A549 (cell line): Measurements from ENCODE around the gene WIZ. TPM values are rescaled to one million over a fixed set of nuclear protein-coding genes. Genes with fewer than 3 reads are reported as not detected.

Experiments
- ATAC-seq, 2 experiments: fragments of 200-7000 bp in 1 of 2; fragments of >200 bp in 1 of 2; cut with Nextera tagmentation in 1 of 2; cut with Tn5 transposase in 1 of 2; 3 replicates each; pipeline versions ENCODE4 v1.8.0 to v1.9.1; 2018 to 2020; ENCODE audit warnings: mild to moderate bottlenecking in 1 of 2, moderate library complexity in 1 of 2
- CTCF ChIA-PET: fragments of 300-600 bp; sonication (Branson Sonifier 250); formaldehyde crosslinking; extraction: SDS; loops from one replicate; lab custom pipeline; 2021; ENCODE audit warnings: antibody characterized with exemption, inconsistent platforms; lab: Yijun Ruan, JAX
- POLR2A ChIA-PET: fragments of 350-600 bp; formaldehyde crosslinking; extraction: SDS; loops from one replicate; lab custom pipeline; 2021; ENCODE audit warnings: antibody characterized with exemption, inconsistent platforms; lab: Yijun Ruan, JAX
- DNase-seq, 2 experiments: peaks; one replicate each; pipeline versions ENCODE4 v3.0.0 to v3.0.0-alpha.2; 2011 to 2016; ENCODE audit warnings: low read depth in 1 of 2, low spot score in 1 of 2
- FAIRE-seq: peaks from 2 replicates; lab custom pipeline; 2011; peaks lifted over from hg19 to GRCh38; lab: Jason Lieb, UNC
- H3K27ac ChIP-seq, 2 experiments: fragments of >200 bp; sonication (Bioruptor Twin); formaldehyde crosslinking; 3 replicates each; pipeline ENCODE4 v1.5.1; 2016 to 2017
- H3K4me1 ChIP-seq: fragments of >200 bp; sonication (Bioruptor Twin); formaldehyde crosslinking; 3 replicates; pipeline ENCODE4 v1.6.1; 2016
- H3K4me2 ChIP-seq: fragments of >200 bp; sonication (Bioruptor Twin); formaldehyde crosslinking; 3 replicates; pipeline ENCODE4 v1.6.1; 2016
- H3K4me3 ChIP-seq: fragments of >200 bp; sonication (Bioruptor Twin); formaldehyde crosslinking; 3 replicates; pipeline ENCODE4 v1.5.1; 2016
- H3K9me3 ChIP-seq: fragments of >200 bp; sonication (Bioruptor Twin); formaldehyde crosslinking; 3 replicates; pipeline ENCODE4 v1.6.1; 2016
- CTCF ChIP-seq: fragments of >200 bp; sonication (Bioruptor Twin); formaldehyde crosslinking; IDR thresholded peaks from 3 replicates; pipeline ENCODE4 v1.5.1; 2016
- FOXS1 ChIP-seq: fragments of 250-450 bp; sonication (Bioruptor Pico); IDR thresholded peaks from 2 replicates; pipeline ENCODE4 v1.5.0; 2020; ENCODE audit warnings: mild to moderate bottlenecking, moderate library complexity
- HDAC2 ChIP-seq: fragments of 200-600 bp; sonication (generic); IDR thresholded peaks from 2 replicates; pipeline ENCODE4 v1.6.1; 2016
- HEYL ChIP-seq: fragments of 250-450 bp; sonication (Bioruptor Pico); IDR thresholded peaks from 2 replicates; pipeline ENCODE4 v1.8.0; 2021; ENCODE audit warnings: mild to moderate bottlenecking, moderate library complexity
- HMGXB4 ChIP-seq: fragments of 250-450 bp; sonication (Bioruptor Pico); IDR thresholded peaks from 2 replicates; pipeline ENCODE4 v1.5.0; 2021; ENCODE audit warnings: mild to moderate bottlenecking, moderate library complexity, borderline replicate concordance
- KDM5A ChIP-seq: fragments of 200-600 bp; sonication (generic); IDR thresholded peaks from 2 replicates; pipeline ENCODE4 v1.6.1; 2016; ENCODE audit warnings: antibody characterized with exemption, mild to moderate bottlenecking
- MAFK ChIP-seq: fragments of 450-650 bp; IDR thresholded peaks from 2 replicates; pipeline ENCODE4 v1.6.1; 2014; ENCODE audit not compliant: partially characterized antibody
- MAZ ChIP-seq: fragments of 150-350 bp; IDR thresholded peaks from 2 replicates; pipeline ENCODE4 v1.6.1; 2014; ENCODE audit warnings: antibody characterized with exemption, low read depth, low read length, borderline replicate concordance
- NFE2L2 ChIP-seq: fragments of 150-350 bp; conservative IDR thresholded peaks from 2 replicates; pipeline ENCODE4 v1.6.1; 2014; ENCODE audit warnings: low read length
- NPAS2 ChIP-seq: fragments of 250-450 bp; sonication (Bioruptor Pico); IDR thresholded peaks from 2 replicates; pipeline ENCODE4 v1.8.0; 2022; ENCODE audit warnings: mild to moderate bottlenecking, moderate library complexity, borderline replicate concordance
- PHF8 ChIP-seq: fragments of 200-600 bp; sonication (generic); IDR thresholded peaks from 2 replicates; pipeline ENCODE4 v1.6.1; 2016; ENCODE audit warnings: low read depth, mild to moderate bottlenecking, antibody characterized with exemption, moderate library complexity, borderline replicate concordance
- RAD21 ChIP-seq, 2 experiments: fragments of >200 bp in 1 of 2; sonication (Bioruptor Twin) in 1 of 2; formaldehyde crosslinking in 1 of 2; IDR thresholded peaks in 1 of 2; conservative IDR thresholded peaks in 1 of 2; 2 replicates in 1 of 2; 3 replicates in 1 of 2; pipeline ENCODE4 v1.6.1; 2012 to 2018; ENCODE audit warnings: inconsistent platforms in 1 of 2
- RARB ChIP-seq: fragments of 250-450 bp; sonication (Bioruptor Pico); IDR thresholded peaks from 2 replicates; pipeline ENCODE4 v1.8.0; 2021; ENCODE audit warnings: mild to moderate bottlenecking, moderate library complexity
- RCOR1 ChIP-seq: fragments of 150-350 bp; IDR thresholded peaks from 2 replicates; pipeline ENCODE4 v1.6.1; 2014; ENCODE audit warnings: antibody characterized with exemption, low read length, low read depth
- REST ChIP-seq: fragments of 200-600 bp; sonication (generic); IDR thresholded peaks from 2 replicates; pipeline ENCODE4 v1.6.1; 2016; ENCODE audit warnings: antibody characterized with exemption, mild to moderate bottlenecking, moderate library complexity
- RFX5 ChIP-seq: fragments of 450-650 bp; IDR thresholded peaks from 2 replicates; pipeline ENCODE4 v1.7.1; 2014; ENCODE audit warnings: antibody characterized with exemption, mild to moderate bottlenecking, moderate library complexity
- TFCP2L1 ChIP-seq: fragments of 250-450 bp; sonication (Bioruptor Pico); IDR thresholded peaks from 2 replicates; pipeline ENCODE4 v1.5.0; 2021; ENCODE audit warnings: mild to moderate bottlenecking
- TP53 ChIP-seq: fragments of 250-450 bp; sonication (Bioruptor Pico); IDR thresholded peaks from 2 replicates; pipeline ENCODE4 v1.5.0; 2021; ENCODE audit warnings: mild to moderate bottlenecking, moderate library complexity
- USF2 ChIP-seq: fragments of 450-650 bp; IDR thresholded peaks from 2 replicates; pipeline ENCODE4 v1.6.1; 2014; ENCODE audit warnings: antibody characterized with exemption
- ZFP36 ChIP-seq: fragments of 450-650 bp; IDR thresholded peaks from 2 replicates; pipeline ENCODE4 v1.6.1; 2014; ENCODE audit warnings: borderline replicate concordance; ENCODE audit not compliant: partially characterized antibody
- WGBS: methylation state at CpG from one replicate; pipeline ENCODE4 v1.1.6; 2017; ENCODE audit errors: missing lambda C conversion rate; 5-methylcytosine and 5-hydroxymethylcytosine counted together
- polyA plus RNA-seq, 4 experiments: library from polyadenylated mRNA; depleted of rRNA in 3 of 4; stranded (reverse); fragments of >200 nt; fragmentation: RNase III in 1 of 4; extraction: RNeasy Plus Mini Kit Qiagen cat#74134 plus additional on column Dnase treatment in 1 of 4; gene quantifications; 2 replicates in 3 of 4; 3 replicates in 1 of 4; pipeline ENCODE4 v1.2.3, GENCODE V29; 2011 to 2017

Gene WIZ
- polyA plus RNA-seq, 2 of the 4 experiments (the other 2 are of a cell fraction) = 3.7 to 15.1 TPM

GRCh38 chr19:15374796-15375440 is 74.8 kb downstream of the WIZ start:
- no peaks in the 10 kb centered on the region for H3K9me3 ChIP-seq
- ATAC-seq (no peak), DNase-seq (no peak), FAIRE-seq (no peak)
- H3K4me2 ChIP-seq = no peak overlapping the region
- TF ChIP-seq RARB (CRISPR knock-in tag) = no peak
- TF ChIP-seq NPAS2 (CRISPR knock-in tag) = no peak
- no peak for TF ChIP-seq PHF8
- no peak for TF ChIP-seq TFCP2L1 (CRISPR knock-in tag)
- TF ChIP-seq KDM5A = no peak
- no peak for TF ChIP-seq RCOR1
- TF ChIP-seq MAFK = no peak
- no peak for TF ChIP-seq RAD21 (conservative IDR thresholded peaks at IDR 0.05 in 1 of 2, IDR thresholded peaks at IDR 0.05 in 1 of 2)
- TF ChIP-seq FOXS1 (CRISPR knock-in tag) = no peak
- TF ChIP-seq MAZ = no peak
- no peak for TF ChIP-seq USF2
- TF ChIP-seq HEYL = no peak
- TF ChIP-seq CTCF = no peak
- no peak for TF ChIP-seq NFE2L2
- TF ChIP-seq RFX5 = no peak
- no peak for TF ChIP-seq ZFP36
- TF ChIP-seq REST = no peak
- no peak for TF ChIP-seq TP53
- TF ChIP-seq HMGXB4 (CRISPR knock-in tag) = no peak
- no peak for TF ChIP-seq HDAC2
- POLR2A ChIA-PET = no interaction called here
- CTCF ChIA-PET = interaction anchor here (0.6 kb wide), 1 partner anchor 119 kb away, joined by 5 read pairs; no protein-coding TSS in a partner anchor
- peaks cover 11% of the 10 kb centered on the region for H3K4me1 ChIP-seq
- WGBS = 90% methylated on average over 10 of the region's 24 CpGs
- H3K4me3 ChIP-seq = no peak overlapping the region
- H3K27ac ChIP-seq = no peak overlapping the region
